Effector memory CD8-positive, alpha-beta T cell (primary cell): ENCODE measurements around the gene DUSP2.

Experiments used
- ATAC-seq: fragments of 150-1000 bp; cut with Tn5 transposase; replicated peaks from 2 replicates; pipeline ENCODE4 v1.10.0; 2021; ENCODE audit warnings: mild to moderate bottlenecking, moderate library complexity
- DNase-seq, 3 experiments: peaks; one replicate each; pipeline ENCODE4 v3.0.0; 2021
- H3K27ac Mint-ChIP-seq, 2 donors: one replicate each; pipeline ENCODE4 v1.8.0; 2022; ENCODE audit warnings: mild to moderate bottlenecking in 2 of 2, mixed read lengths in 2 of 2, moderate library complexity in 2 of 2
- H3K27me3 Mint-ChIP-seq, 2 donors: one replicate each; pipeline ENCODE4 v1.8.0; 2022; ENCODE audit warnings: mixed read lengths in 2 of 2
- H3K36me3 Mint-ChIP-seq: one replicate; pipeline ENCODE4 v1.8.0; 2022; ENCODE audit warnings: mild to moderate bottlenecking, moderate library complexity, mixed read lengths; ENCODE audit not compliant: insufficient read depth
- H3K4me1 Mint-ChIP-seq, 2 donors: one replicate each; pipeline ENCODE4 v1.8.0; 2022; ENCODE audit warnings: low read depth in 2 of 2, mixed read lengths in 2 of 2
- H3K4me3 Mint-ChIP-seq, 2 donors: one replicate each; pipeline ENCODE4 v1.8.0; 2022; ENCODE audit warnings: mild to moderate bottlenecking in 2 of 2, mixed read lengths in 2 of 2, moderate library complexity in 2 of 2
- H3K9me3 Mint-ChIP-seq, 2 donors: one replicate each; pipeline ENCODE4 v1.8.0; 2022; ENCODE audit warnings: mixed read lengths in 2 of 2

Gene DUSP2

DNA sequence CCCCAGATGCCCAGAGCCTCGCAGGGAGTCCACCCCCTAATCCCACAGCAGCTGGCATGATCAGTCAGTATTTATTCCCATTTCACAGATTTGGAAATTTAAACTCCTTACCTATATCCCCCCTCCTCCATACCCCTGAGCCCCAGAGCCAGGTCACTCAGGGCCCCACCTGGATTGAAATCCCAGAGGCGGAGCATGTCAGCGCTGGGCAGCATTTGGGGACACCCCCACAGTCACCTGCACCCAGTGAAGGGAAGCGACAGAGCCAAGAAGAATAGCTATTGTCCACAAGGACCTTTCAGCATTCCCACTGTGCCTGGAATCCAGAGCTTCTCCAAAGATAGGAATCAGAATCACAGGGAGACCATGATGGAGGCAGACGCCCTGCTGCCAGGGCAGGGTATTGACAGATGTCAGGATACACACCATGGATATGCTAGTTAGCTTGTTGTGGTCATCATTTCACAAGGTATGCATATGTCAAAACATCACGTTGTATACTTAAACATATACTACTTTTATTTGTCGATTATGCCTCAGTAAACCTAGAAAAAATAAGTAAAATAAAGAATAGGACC is 6.0 kb downstream of the DUSP2 start:
- H3K9me3 Mint-ChIP-seq = no peaks in the 10 kb centered on the region
- DNase-seq = no peak
- no peaks in the 10 kb centered on the region for H3K27me3 Mint-ChIP-seq
- H3K36me3 Mint-ChIP-seq = peaks cover 90% of the 10 kb centered on the region
- peaks cover 37 to 38% of the 10 kb centered on the region in 2 donors for H3K4me1 Mint-ChIP-seq
- peak overlapping the region; percentile 87 to 92 for H3K27ac Mint-ChIP-seq
- peak overlapping the region in 1 of 2 donors; percentile 64 for H3K4me3 Mint-ChIP-seq
- ATAC-seq = no peak

DNA sequence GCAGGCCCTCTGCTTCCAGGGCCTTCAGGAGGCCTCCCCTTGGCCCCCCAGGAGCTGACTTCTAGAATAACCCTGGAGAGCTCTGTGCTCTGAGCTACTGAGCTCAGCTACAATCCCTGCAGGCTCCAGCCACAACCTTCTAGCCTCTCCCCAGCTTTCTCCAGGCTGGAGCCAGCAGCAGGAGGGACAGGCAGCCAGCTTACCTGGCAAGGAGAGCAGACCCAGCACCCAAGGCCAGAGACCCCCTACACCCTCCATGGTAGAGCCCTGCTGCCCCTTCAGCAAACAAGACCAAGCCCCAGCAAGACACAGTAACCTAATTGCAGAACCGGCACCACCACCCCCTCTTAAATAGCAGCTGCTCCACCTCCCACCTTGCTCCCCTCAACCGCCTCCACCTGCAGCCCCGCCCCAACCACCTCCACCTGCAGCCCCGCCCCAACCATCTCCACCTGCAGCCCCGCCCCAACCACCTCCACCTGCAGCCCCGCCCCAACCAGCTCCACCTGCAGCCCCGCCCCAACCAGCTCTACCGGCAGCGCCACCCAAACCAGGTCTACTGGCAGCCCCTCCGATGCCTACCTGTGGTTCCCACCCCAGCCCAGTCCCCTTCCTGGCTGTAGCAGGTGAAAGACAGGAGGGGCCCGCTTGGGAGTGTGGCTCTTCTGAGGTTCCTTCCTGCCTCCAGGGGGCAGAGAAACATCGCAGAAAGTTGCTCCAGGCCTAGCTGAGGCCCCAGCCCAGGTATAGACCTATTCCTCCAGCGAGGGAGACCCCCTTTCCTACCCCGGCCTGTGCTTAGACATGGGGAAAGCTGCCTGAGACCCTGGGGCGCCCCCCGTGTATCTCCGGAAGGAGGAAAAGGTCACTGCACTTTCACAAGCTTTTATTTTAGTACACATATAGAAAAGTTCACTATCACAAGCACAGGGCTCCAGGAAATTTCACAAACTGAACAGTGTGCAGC is 6.8 kb downstream of the DUSP2 start, which contains the start of gene ASTL:
TSS of gene ASTL (minus strand) at position 324 of the 967 bp plus-strand sequence. CDS start at position 258, 66 bp downstream.
- peak within 1 kb of the TSS; percentile 58 to 64 for H3K4me3 Mint-ChIP-seq
- DNase-seq (peak; percentile 59 to 64 (median 60)), ATAC-seq (peak; percentile 39)
- H3K27ac Mint-ChIP-seq = peak within 1 kb of the TSS; percentile 87 to 92
- no peaks in the 10 kb centered on the region for H3K9me3 Mint-ChIP-seq
- H3K4me1 Mint-ChIP-seq = peaks cover 29 to 32% of the 10 kb centered on the region in 2 donors
- H3K27me3 Mint-ChIP-seq = no peaks in the 10 kb centered on the region
- H3K36me3 Mint-ChIP-seq = peaks cover 84% of the 10 kb centered on the region

DNA sequence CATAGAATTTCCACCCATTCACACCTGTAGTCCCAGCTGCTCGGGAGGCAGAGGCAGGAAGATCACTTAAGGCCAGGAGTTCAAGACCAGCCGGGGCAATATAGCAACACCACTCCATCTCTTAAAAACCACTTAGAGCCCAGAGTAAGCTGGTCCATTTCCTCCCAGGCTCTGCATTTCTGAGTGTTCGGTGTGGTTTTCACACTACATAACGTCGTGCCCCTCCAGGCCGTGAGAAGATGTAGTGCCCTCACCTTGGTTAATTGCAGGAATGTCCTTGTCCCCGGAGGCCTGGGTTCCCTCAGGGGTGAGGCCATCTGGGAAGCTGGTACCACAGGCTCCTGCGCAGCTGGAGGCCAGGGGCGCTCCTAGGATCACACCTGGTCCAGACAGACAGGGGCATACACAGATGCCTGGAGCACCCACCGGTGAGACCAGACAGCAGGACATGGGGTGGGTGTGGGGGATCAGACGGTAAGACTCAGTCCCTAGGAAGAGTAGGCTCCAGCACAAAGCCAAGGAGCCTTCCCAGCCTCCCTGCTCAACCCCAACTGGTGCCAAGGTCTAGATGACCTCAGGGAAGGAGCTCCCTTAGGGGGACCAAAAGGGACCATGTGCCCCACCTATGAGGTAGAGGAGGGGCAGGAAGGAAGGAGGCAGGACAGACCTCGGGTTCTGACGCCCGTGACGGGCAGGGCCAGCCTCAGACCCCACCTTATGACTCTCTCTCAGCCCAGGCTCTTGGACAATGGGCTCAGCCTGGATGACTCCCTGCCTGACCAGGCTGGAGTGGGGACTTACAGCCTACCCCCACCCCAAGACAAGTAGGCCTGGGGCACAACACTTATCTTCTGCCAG is 7.7 kb downstream of the DUSP2 start:
- Mint-ChIP-seq H3K27ac (peak overlapping the region; percentile 87 to 92), H3K36me3 (peaks cover 75% of the 10 kb centered on the region), H3K4me1 (peaks cover 21 to 32% of the 10 kb centered on the region in 2 donors), H3K9me3 (no peaks in the 10 kb centered on the region), H3K27me3 (no peaks in the 10 kb centered on the region), H3K4me3 (peak overlapping the region; percentile 58 to 64)
- peak; percentile 28 for ATAC-seq
- no peak for DNase-seq

DNA sequence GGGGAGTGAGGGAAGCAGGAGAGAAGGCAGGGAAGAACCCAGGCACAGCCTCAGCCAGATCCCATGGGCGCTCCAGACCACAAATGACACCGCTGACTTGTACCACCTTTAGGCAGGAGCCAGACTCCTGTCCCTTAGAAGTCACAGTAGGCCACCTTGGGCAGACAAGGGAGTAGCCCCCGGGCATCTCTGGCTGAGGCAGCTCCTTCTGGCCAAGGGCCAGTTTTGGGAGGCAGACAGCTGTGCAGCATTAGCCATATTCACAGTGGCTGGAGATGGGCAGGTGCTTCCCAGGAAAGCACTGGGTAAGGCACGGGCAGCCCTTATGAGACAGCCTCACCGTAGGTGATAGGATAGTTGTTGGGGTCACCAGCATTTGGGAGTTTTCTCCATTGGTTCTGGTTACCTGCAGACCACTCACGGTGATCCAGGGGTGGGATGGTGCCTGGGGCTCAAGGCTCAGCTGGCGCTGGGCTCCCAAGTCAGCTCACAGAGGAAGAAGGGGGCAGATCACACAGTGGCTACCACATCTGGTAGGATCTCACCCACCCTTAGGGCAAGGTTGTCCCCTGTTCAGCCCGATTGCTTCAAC is 9.0 kb downstream of the DUSP2 start:
- no peak for DNase-seq

DNA sequence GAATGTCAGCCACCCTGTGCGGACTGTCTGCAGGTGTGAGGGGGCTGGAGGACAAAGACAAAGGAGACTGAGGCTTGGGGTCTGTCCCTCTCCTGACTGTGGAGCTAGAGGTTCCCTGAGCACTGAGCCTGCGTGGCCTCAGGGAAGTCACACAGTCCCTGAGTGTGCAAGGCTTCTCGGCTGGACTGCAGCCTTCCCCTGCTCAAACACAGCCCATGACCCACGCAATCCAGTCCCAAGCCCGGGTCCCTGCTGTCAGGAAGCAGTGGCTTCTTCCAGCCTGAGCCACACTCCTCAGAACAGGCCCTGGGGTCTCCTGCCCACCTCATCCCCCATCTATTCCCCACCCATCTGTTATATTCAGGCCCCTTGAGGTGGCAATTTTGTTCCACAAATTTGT is 9.6 kb downstream of the DUSP2 start:
- DNase-seq = no peak
- ATAC-seq = no peak
- H3K4me3 Mint-ChIP-seq = no peak overlapping the region
- H3K9me3 Mint-ChIP-seq = no peaks in the 10 kb centered on the region
- no peaks in the 10 kb centered on the region for H3K27me3 Mint-ChIP-seq
- peaks cover 22 to 36% of the 10 kb centered on the region in 2 donors for H3K4me1 Mint-ChIP-seq
- peak overlapping the region; percentile 38 to 68 for H3K27ac Mint-ChIP-seq
- peaks cover 68% of the 10 kb centered on the region for H3K36me3 Mint-ChIP-seq

More for the DNA sequence above, 9.0 kb downstream of the DUSP2 start:
- Mint-ChIP-seq H3K9me3 (no peaks in the 10 kb centered on the region), H3K4me3 (no peak overlapping the region), H3K36me3 (peaks cover 73% of the 10 kb centered on the region), H3K27ac (peak overlapping the region; percentile 38 to 87), H3K27me3 (no peaks in the 10 kb centered on the region), H3K4me1 (peaks cover 22 to 30% of the 10 kb centered on the region in 2 donors)
- ATAC-seq = no peak

DNA sequence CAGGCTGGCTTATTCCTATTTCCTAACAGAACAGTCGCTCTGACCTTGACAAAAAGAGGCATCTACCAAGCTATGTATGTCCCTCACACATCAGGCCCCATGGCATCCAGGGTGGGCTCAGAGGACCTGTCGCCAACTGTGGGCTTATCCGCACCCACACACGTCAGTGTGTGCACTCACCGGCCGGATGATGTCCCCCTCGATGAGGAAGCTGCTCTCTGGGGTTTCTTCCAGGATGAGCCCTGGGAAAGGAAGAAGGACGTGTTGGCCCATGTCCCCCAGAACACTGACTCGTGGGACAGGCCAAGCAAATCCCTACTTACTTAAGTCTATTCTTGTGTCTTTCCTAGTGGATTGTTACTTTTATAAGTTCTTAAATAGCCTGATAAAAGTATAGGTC is 10.1 kb downstream of the DUSP2 start:
- Mint-ChIP-seq H3K9me3 (no peaks in the 10 kb centered on the region), H3K27ac (peak overlapping the region; percentile 38 to 68), H3K4me3 (no peak overlapping the region), H3K4me1 (peaks cover 27 to 41% of the 10 kb centered on the region in 2 donors), H3K27me3 (no peaks in the 10 kb centered on the region), H3K36me3 (peaks cover 68% of the 10 kb centered on the region)
- DNase-seq (no peak), ATAC-seq (no peak)

DNA sequence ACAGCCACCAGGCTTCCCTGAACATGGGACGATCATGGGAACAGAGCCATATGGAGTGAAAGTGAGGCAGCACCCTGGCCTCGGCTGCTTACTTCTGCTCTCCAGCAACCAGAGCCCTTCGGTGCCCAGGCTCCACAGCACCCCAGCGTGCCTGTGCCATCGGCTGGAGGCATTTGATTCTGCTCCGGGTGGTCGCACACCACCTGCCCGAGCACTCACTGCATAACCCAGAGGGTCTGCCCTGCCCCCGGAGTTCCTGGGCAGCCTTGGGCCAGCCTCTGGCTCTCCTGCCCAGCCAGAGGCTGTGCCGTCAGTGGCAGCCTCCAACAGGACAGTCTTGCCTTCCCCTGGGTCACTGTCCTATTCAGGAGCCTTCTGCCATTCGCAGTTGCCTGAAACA is 10.8 kb downstream of the DUSP2 start:
- Mint-ChIP-seq H3K36me3 (peaks cover 66% of the 10 kb centered on the region), H3K9me3 (no peaks in the 10 kb centered on the region), H3K4me1 (peaks cover 34 to 48% of the 10 kb centered on the region in 2 donors), H3K4me3 (no peak overlapping the region), H3K27me3 (no peaks in the 10 kb centered on the region), H3K27ac (peak overlapping the region in 1 of 2 donors; percentile 38)
- DNase-seq (no peak), ATAC-seq (no peak)

DNA sequence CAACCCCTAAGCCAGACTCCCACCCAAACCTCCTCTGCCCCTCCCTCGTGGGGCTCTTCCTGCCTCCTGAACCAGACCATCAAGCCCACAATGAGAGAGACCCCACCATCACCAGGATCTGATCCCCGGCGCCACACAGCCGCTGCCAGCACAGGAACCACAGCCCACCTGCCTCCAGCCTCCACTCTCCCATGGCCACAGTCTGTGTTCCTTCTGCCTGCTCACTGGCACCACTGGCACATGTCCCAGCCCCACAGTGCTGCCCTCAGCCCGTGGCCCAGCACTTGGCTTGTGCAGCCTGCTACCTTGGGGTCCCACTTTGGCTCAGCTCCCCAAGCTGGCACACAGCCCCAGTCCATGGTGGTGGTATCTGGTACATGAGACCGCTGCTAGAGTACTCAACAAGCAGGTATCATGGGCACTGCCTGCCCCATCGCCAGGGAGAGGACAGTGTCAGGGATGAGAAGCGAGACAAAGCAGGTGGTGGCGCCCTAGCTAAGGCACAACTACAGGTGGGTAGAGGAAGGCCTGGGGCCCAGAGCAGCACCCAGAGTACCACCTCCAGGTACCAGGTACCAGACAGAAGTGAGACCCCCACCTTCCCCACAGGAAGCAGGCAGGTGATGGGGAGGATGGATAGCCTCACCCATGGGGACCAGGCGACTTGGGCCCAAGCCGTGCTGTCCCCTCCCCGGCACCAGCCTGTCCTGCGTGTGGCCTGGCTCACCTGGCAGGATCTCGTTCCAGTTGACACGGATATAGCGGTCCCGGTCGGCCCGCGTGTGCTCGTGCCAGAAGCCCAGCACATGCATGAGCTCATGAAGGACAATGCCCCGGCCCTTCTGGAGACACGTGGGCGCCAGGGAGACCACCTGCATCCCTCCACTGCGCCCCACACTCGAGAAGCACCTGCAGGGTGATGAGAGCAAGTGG is 13.2 kb downstream of the DUSP2 start:
- H3K4me1 Mint-ChIP-seq = peaks cover 20 to 32% of the 10 kb centered on the region in 2 donors
- H3K27ac Mint-ChIP-seq = peak overlapping the region; percentile 95 to 98
- peaks cover 48% of the 10 kb centered on the region for H3K36me3 Mint-ChIP-seq
- H3K27me3 Mint-ChIP-seq = no peaks in the 10 kb centered on the region
- ATAC-seq = no peak
- DNase-seq = no peak
- H3K9me3 Mint-ChIP-seq = no peaks in the 10 kb centered on the region
- H3K4me3 Mint-ChIP-seq = peak overlapping the region; percentile 47 to 65

DNA sequence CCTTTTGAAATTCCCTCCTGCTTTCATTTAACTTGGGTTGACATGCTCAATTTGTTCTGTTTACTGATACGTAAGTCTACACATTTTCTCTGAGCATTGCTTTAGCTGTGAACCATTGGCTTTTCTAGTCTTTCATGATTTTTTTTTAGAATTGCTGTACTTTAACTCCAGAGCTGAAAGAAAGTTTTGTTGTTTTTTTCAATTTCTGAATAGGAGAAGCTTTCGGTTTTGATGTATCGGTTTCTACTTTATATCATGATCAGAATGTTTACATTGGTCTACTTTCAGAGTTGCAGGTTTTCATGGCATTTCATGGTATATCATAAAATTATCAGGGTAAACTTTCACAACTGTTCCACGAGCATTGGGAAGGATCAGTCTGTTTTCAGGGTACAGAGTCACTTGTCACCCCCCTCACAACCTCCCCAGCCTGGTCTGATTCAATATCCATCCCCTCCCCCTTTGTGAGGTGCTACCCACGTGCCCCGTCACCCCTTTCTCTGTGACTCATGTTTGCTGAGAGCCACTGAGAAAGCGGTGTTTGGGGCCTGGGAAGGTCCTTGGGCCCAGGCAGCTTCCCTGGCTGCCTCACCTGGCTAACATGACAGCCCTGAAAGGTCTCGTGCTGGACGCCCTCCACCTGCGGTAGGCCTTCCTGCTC is 14.0 kb downstream of the DUSP2 start:
- H3K27ac Mint-ChIP-seq = peak overlapping the region; percentile 95 to 98
- H3K27me3 Mint-ChIP-seq = no peaks in the 10 kb centered on the region
- peak; percentile 50 for ATAC-seq
- peak in 1 of 3 experiments; percentile 30 for DNase-seq
- no peaks in the 10 kb centered on the region for H3K9me3 Mint-ChIP-seq
- peaks cover 41% of the 10 kb centered on the region for H3K36me3 Mint-ChIP-seq
- peak overlapping the region; percentile 47 to 65 for H3K4me3 Mint-ChIP-seq
- H3K4me1 Mint-ChIP-seq = peaks cover 20 to 29% of the 10 kb centered on the region in 2 donors

DNA sequence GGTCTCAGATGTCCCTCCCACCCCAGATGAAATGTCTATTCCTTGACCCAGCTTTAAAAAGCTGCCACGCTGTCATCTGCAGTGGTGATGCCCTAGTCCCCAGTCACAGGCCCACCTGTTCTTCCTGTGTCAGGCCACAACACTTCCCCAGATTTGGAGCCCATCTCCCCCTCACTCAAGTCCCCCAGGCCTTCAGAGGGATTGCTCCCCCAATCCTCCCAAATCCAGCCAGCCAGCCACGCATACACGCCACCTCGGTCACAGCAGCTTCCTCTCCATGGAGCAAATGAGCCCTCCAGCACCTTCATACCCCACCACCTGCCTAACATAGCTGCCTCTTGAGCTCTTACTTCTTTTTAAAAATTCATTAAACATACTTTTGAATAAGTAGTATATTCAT is 14.8 kb downstream of the DUSP2 start:
- peak overlapping the region; percentile 95 to 98 for H3K27ac Mint-ChIP-seq
- H3K9me3 Mint-ChIP-seq = no peaks in the 10 kb centered on the region
- peaks cover 33% of the 10 kb centered on the region for H3K36me3 Mint-ChIP-seq
- ATAC-seq = no peak
- H3K4me1 Mint-ChIP-seq = peaks cover 20 to 29% of the 10 kb centered on the region in 2 donors
- peak overlapping the region; percentile 29 to 65 for H3K4me3 Mint-ChIP-seq
- no peaks in the 10 kb centered on the region for H3K27me3 Mint-ChIP-seq
- DNase-seq = no peak

DNA sequence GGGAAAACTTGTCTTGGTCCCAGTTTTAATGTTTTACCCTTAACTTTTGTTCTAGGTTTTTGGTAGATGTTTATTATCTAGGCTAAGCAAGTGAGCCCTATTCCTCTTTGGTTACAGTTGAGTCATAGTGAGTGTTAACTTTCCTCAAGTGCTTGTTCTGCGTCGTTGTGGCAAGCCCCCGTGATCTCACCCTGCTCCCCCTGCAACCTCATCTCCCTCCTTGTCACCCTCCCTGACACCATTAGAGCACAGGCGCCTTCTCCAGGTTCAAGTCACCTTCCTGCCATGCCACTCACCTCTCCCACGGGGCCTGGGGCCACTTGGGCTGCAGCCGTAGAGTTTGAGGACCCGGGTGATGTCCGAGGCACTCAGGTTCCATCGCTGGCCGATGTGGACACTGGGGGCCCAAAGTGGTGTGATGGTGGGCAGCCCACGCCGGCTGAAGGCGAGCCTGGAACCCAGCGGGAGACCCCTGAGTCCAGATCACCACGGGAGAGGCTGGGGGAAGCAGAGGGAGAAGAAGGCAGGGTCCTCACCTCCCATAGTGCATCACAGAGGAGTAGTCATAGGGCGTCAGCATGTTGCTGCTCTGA is 15.6 kb downstream of the DUSP2 start:
- Mint-ChIP-seq H3K36me3 (peaks cover 29% of the 10 kb centered on the region), H3K4me1 (peaks cover 20 to 29% of the 10 kb centered on the region in 2 donors), H3K27me3 (peaks cover 0 to 6% of the 10 kb centered on the region in 2 donors), H3K9me3 (no peaks in the 10 kb centered on the region), H3K27ac (peak overlapping the region; percentile 95 to 98), H3K4me3 (peak overlapping the region; percentile 38 to 54)
- peak; percentile 76 for ATAC-seq
- peak in 1 of 3 experiments; percentile 29 for DNase-seq
